AG04449 (cell line): Measurements from ENCODE around the gene CHST11.

Source experiments
- CTCF ChIA-PET: fragments of 350-600 bp; formaldehyde crosslinking; extraction: SDS; loops from one replicate; lab custom pipeline; 2021; ENCODE audit warnings: antibody characterized with exemption; lab: Yijun Ruan, JAX
- POLR2A ChIA-PET: fragments of 400-600, 350-600 bp; formaldehyde crosslinking; extraction: SDS; loops from one replicate; lab custom pipeline; 2020; ENCODE audit warnings: antibody characterized with exemption, inconsistent platforms; lab: Yijun Ruan, JAX
- DNase-seq: peaks from one replicate; pipeline ENCODE4 v3.0.0-alpha.2; 2010; ENCODE audit warnings: low read depth, low spot score
- H3K4me3 ChIP-seq: 2 replicates; pipeline ENCODE4 v1.5.1; 2011; ENCODE audit warnings: low read depth, mild to moderate bottlenecking, control low read depth, low read length
- CTCF ChIP-seq: IDR thresholded peaks from one replicate; pipeline ENCODE4 v1.5.1; 2011; ENCODE audit warnings: mild to moderate bottlenecking, moderate library complexity, low read length, control low read depth, inconsistent platforms; ENCODE audit not compliant: insufficient read depth; ENCODE audit errors: missing control alignments

Gene CHST11

GRCh38 chr12:104576980-104577580, 120.3 kb downstream of the CHST11 start:
- POLR2A ChIA-PET, result no interaction called here
- CTCF ChIA-PET, result interaction anchor here (0.8 to 0.9 kb wide), 2 partner anchors 8 to 331 kb away, joined by 3 read pairs; no protein-coding TSS in a partner anchor

GRCh38 chr12:104577581-104577981, 120.8 kb downstream of the CHST11 start:
- no peak overlapping the region for H3K4me3 ChIP-seq
- POLR2A ChIA-PET, result no interaction called here
- CTCF ChIA-PET, result interaction anchor here (0.8 to 0.9 kb wide), 2 partner anchors 9 to 331 kb away, joined by 3 read pairs; no protein-coding TSS in a partner anchor
- DNase-seq, result peak; percentile 67
- TF ChIP-seq CTCF, result no peak

More at GRCh38 chr12:104576980-104577580, 120.3 kb downstream of the CHST11 start:
- TF ChIP-seq CTCF, result no peak
- DNase-seq, result no peak
- no peak overlapping the region for H3K4me3 ChIP-seq

- POLR2A ChIA-PET, result interaction anchor here (0.6 to 1.1 kb wide), 2 partner anchors 10 to 25 kb away, joined by 3 read pairs; no protein-coding TSS in a partner anchor
- CTCF ChIA-PET, result no interaction called here
- H3K4me3 ChIP-seq, result no peak overlapping the region; the same call in 1 of the 2 replicates
- peak; percentile 65 for DNase-seq
- TF ChIP-seq CTCF, result no peak
Observed at GRCh38 chr12:104578453-104578852, 121.7 kb downstream of the CHST11 start.

GRCh38 chr12:104579718-104580495, 123.2 kb downstream of the CHST11 start:
- DNase-seq, result no peak
- ChIA-PET POLR2A (interaction anchor here (1.1 kb wide), 1 partner anchor 9 kb away, joined by 3 read pairs; no protein-coding TSS in a partner anchor), CTCF (interaction anchor here (1.6 kb wide), 1 partner anchor 15 kb away, joined by 3 read pairs; no protein-coding TSS in a partner anchor)
- TF ChIP-seq CTCF, result no peak
- no peak overlapping the region for H3K4me3 ChIP-seq

- POLR2A ChIA-PET, result no interaction called here
- no peak overlapping the region for H3K4me3 ChIP-seq
- CTCF ChIA-PET, result no interaction called here
- no peak for DNase-seq
- TF ChIP-seq CTCF, result no peak
Observed at GRCh38 chr12:104581005-104581570, 124.3 kb downstream of the CHST11 start.
